HepG2 (cell line): ENCODE results near the gene SCGB1C2. TPM values are rescaled to one million over a fixed set of nuclear protein-coding genes. Genes with fewer than 3 reads are reported as not detected.

Source experiments
- ATAC-seq: fragments of 200-7000 bp; cut with Tn5 transposase; 3 replicates; pipeline ENCODE4 v1.9.1; 2020; ENCODE audit warnings: mild to moderate bottlenecking, moderate library complexity
- BruUV-seq: library from RNA; stranded (reverse); fragments of 400-500 nt; replicated peaks from 2 replicates; lab custom pipeline; 2021; lab: Mats Ljungman, UMichigan
- CTCF ChIA-PET: fragments of 300-600 bp; formaldehyde crosslinking; extraction: SDS; loops from one replicate; lab custom pipeline; 2021; ENCODE audit warnings: low total read pairs, inconsistent platforms, low intra/inter-chr PET ratio; lab: Yijun Ruan, JAX
- POLR2A ChIA-PET: fragments of 350-600 bp; sonication (Branson Sonifier 250); formaldehyde crosslinking; loops from one replicate; lab custom pipeline; 2020; ENCODE audit warnings: antibody characterized with exemption, inconsistent platforms; lab: Yijun Ruan, JAX
- DNase-seq: peaks from one replicate; pipeline ENCODE4 v3.0.0-alpha.2; 2015; ENCODE audit warnings: low spot score
- FAIRE-seq: peaks from 3 replicates; lab custom pipeline; 2011; peaks lifted over from hg19 to GRCh38; lab: Jason Lieb, UNC
- H2AFZ ChIP-seq: one replicate; pipeline ENCODE4 v1.6.1; 2011; ENCODE audit warnings: low read length, inconsistent platforms
- H3K27ac ChIP-seq: fragments of 300-600 bp; 3 replicates; pipeline ENCODE4 v1.8.0; 2011; ENCODE audit warnings: mixed run types, mild to moderate bottlenecking, mixed read lengths, low read length, inconsistent platforms; ENCODE audit not compliant: insufficient read depth; ENCODE audit errors: extremely low read length
- H3K27me3 ChIP-seq, 2 experiments: fragments of 200-600 bp in 1 of 2; 2 replicates in 1 of 2; 3 replicates in 1 of 2; pipeline versions ENCODE4 v1.6.0 to v1.8.0; 2011; ENCODE audit warnings: low read length in 2 of 2, mild to moderate bottlenecking in 2 of 2, moderate library complexity in 2 of 2, inconsistent platforms in 1 of 2; ENCODE audit not compliant: insufficient read depth in 2 of 2, control insufficient read depth in 1 of 2
- H3K36me3 ChIP-seq, 2 experiments: fragments of 200-600 bp in 1 of 2; replicated peaks in 1 of 2; 2 replicates in 1 of 2; 3 replicates in 1 of 2; pipeline versions ENCODE4 v1.5.1 to v1.8.0; 2011; ENCODE audit warnings: low read length in 2 of 2, inconsistent platforms in 1 of 2; ENCODE audit not compliant: insufficient read depth in 2 of 2, control insufficient read depth in 1 of 2
- H3K4me1 ChIP-seq: 2 replicates; pipeline ENCODE4 v1.5.1; 2012; ENCODE audit warnings: low read length, inconsistent platforms; ENCODE audit not compliant: insufficient read depth
- H3K4me2 ChIP-seq: 2 replicates; pipeline ENCODE4 v1.6.0; 2011; ENCODE audit warnings: low read depth, low read length, inconsistent platforms
- H3K4me3 ChIP-seq, 3 experiments: fragments of 200-600 bp in 1 of 3; sonication (generic), shearing (Covaris generic) in 1 of 3; replicated peaks in 1 of 3; 2 replicates each; pipeline ENCODE4 v1.5.1; 2011 to 2016; ENCODE audit warnings: low read length in 3 of 3, inconsistent platforms in 2 of 3, low read depth in 2 of 3, mild to moderate bottlenecking in 2 of 3, control low read depth in 1 of 3, mixed read lengths in 1 of 3; ENCODE audit not compliant: insufficient read depth in 1 of 3
- H3K79me2 ChIP-seq: one replicate; pipeline ENCODE4 v1.6.1; 2011; ENCODE audit warnings: low read length, inconsistent platforms; ENCODE audit not compliant: insufficient read depth
- H3K9ac ChIP-seq: 2 replicates; pipeline ENCODE4 v1.6.0; 2011; ENCODE audit warnings: mild to moderate bottlenecking, low read depth, low read length, inconsistent platforms; ENCODE audit not compliant: insufficient read depth
- H3K9me3 ChIP-seq: 2 replicates; pipeline ENCODE4 v1.5.1; 2012; ENCODE audit warnings: mild to moderate bottlenecking, low read length
- H4K20me1 ChIP-seq: 2 replicates; pipeline ENCODE4 v1.6.0; 2011; ENCODE audit warnings: inconsistent platforms, mild to moderate bottlenecking, low read length, moderate library complexity; ENCODE audit not compliant: insufficient read depth
- FOXJ3 ChIP-seq: sonication (generic); formaldehyde crosslinking; IDR thresholded peaks from 2 replicates; pipeline ENCODE4 v1.4.0; 2020; ENCODE audit warnings: missing genetic modification reagents, mild to moderate bottlenecking, borderline replicate concordance
- ISL2 ChIP-seq: sonication (generic); formaldehyde crosslinking; IDR thresholded peaks from 2 replicates; pipeline ENCODE4 v1.5.0; 2020; ENCODE audit warnings: missing genetic modification reagents
- MTF2 ChIP-seq: sonication (generic); formaldehyde crosslinking; IDR thresholded peaks from 2 replicates; pipeline ENCODE4 v1.5.0; 2020; ENCODE audit warnings: missing genetic modification reagents, borderline replicate concordance
- MZF1 ChIP-seq: sonication (generic); formaldehyde crosslinking; IDR thresholded peaks from 2 replicates; pipeline ENCODE4 v1.8.1; 2023; ENCODE audit warnings: mild to moderate bottlenecking, missing genetic modification reagents, borderline replicate concordance
- NFYB ChIP-seq: sonication (generic); formaldehyde crosslinking; IDR thresholded peaks from 2 replicates; pipeline ENCODE4 v1.4.0; 2020; ENCODE audit warnings: missing genetic modification reagents
- SAFB2 ChIP-seq: sonication (generic); formaldehyde crosslinking; IDR thresholded peaks from 2 replicates; pipeline ENCODE4 v1.5.1; 2020; ENCODE audit warnings: missing genetic modification reagents, low read depth, mild to moderate bottlenecking, borderline replicate concordance
- SKI ChIP-seq: fragments of 450-650 bp; IDR thresholded peaks from one replicate; pipeline ENCODE4 v1.6.1; 2018; ENCODE audit warnings: mild to moderate bottlenecking; ENCODE audit not compliant: partially characterized antibody
- ZBTB42 ChIP-seq: sonication (generic); formaldehyde crosslinking; IDR thresholded peaks from 2 replicates; pipeline ENCODE4 v1.5.0; 2020; ENCODE audit warnings: mild to moderate bottlenecking, missing genetic modification reagents
- ZBTB7B ChIP-seq: sonication (generic); formaldehyde crosslinking; IDR thresholded peaks from 2 replicates; pipeline ENCODE4 v1.4.0; 2020; ENCODE audit warnings: missing genetic modification reagents
- ZFP37 ChIP-seq: sonication (generic); formaldehyde crosslinking; IDR thresholded peaks from 2 replicates; pipeline ENCODE4 v1.4.0; 2020; ENCODE audit warnings: missing genetic modification reagents, borderline replicate concordance
- ZNF672 ChIP-seq: sonication (generic); formaldehyde crosslinking; IDR thresholded peaks from 2 replicates; pipeline ENCODE4 v1.8.1; 2022; ENCODE audit warnings: missing genetic modification reagents
- ZNF678 ChIP-seq: sonication (generic); formaldehyde crosslinking; IDR thresholded peaks from 2 replicates; pipeline ENCODE4 v1.4.0; 2020; ENCODE audit warnings: mild to moderate bottlenecking, missing genetic modification reagents
- ZNF710 ChIP-seq: sonication (generic); formaldehyde crosslinking; IDR thresholded peaks from 2 replicates; pipeline ENCODE4 v1.5.0; 2020; ENCODE audit warnings: mild to moderate bottlenecking, missing genetic modification reagents, borderline replicate concordance
- ZNF780A ChIP-seq: sonication (generic); formaldehyde crosslinking; IDR thresholded peaks from 2 replicates; pipeline ENCODE4 v1.8.0; 2022; ENCODE audit warnings: mild to moderate bottlenecking, missing genetic modification reagents, moderate library complexity
- ZZZ3 ChIP-seq: sonication (generic); formaldehyde crosslinking; IDR thresholded peaks from 2 replicates; pipeline ENCODE4 v1.4.0; 2020; ENCODE audit warnings: missing genetic modification reagents, mild to moderate bottlenecking, borderline replicate concordance
- WGBS: methylation state at CpG from one replicate; pipeline ENCODE4 v1.1.6; 2017; ENCODE audit warnings: low lambda C conversion rate; 5-methylcytosine and 5-hydroxymethylcytosine counted together
- in situ Hi-C: cut with HindIII; loops from 2 replicates; pipeline ENCODE4 v1.10.0; 2017; ENCODE audit warnings: low pct_unique_long_range_greater_than_20kb; ENCODE audit not compliant: extremely low pct_ligation_motif_present
- intact Hi-C: fragments of 100-400 bp; cut with micrococcal nuclease; formaldehyde crosslinking; loops from one replicate; pipeline ENCODE4 v1.10.0; 2022; ENCODE audit not compliant: unreplicated experiment
- polyA plus RNA-seq, 8 experiments: library from polyadenylated mRNA; depleted of rRNA in 3 of 8; stranded (reverse) in 7 of 8; unstranded in 1 of 8; fragments of >200 nt; fragmentation: Illumina TruSeq in 4 of 8; extraction: Trizol in 4 of 8; gene quantifications; 2 replicates each; pipeline versions ENCODE4 v1.2.1 to v1.2.3, GENCODE V29; 2011 to 2016; ENCODE audit warnings: low read depth in 4 of 8, missing spikeins in 1 of 8, mixed read lengths in 1 of 8; ENCODE audit not compliant: insufficient read depth in 1 of 8
- total RNA-seq, 5 experiments: library from RNA; depleted of rRNA; stranded (reverse); fragments of >200 nt; fragmentation: Illumina TruSeq; extraction: Trizol; gene quantifications; 2 replicates each; pipeline ENCODE4 v1.2.3, GENCODE V29; 2016; ENCODE audit warnings: low read depth in 1 of 5
- TF ChIP-seq, protein P1 (sequence below): sonication (generic); formaldehyde crosslinking; IDR thresholded peaks from 2 replicates; pipeline ENCODE4 v1.5.1; 2020; ENCODE audit warnings: missing genetic modification reagents, mild to moderate bottlenecking, borderline replicate concordance
- TF ChIP-seq, protein P2 (sequence below), 2 experiments: IDR thresholded peaks; 2 replicates each; pipeline ENCODE4 v1.6.1; 2011 to 2012; ENCODE audit warnings: low read length in 2 of 2, borderline replicate concordance in 1 of 2, low read depth in 1 of 2, mild to moderate bottlenecking in 1 of 2, moderate library complexity in 1 of 2

SCGB1C2 gene
- total and polyA plus RNA-seq, 2 of the 13 experiments (the other 11 are each of a cell fraction or from before 2014, with no cell fraction given): not detected

- no peak for FAIRE-seq
- no peak overlapping the region for H3K4me2 ChIP-seq
- CTCF ChIA-PET: no interaction called here
- no TSS peak for BruUV-seq
- no peak for ATAC-seq
- H3K27me3 ChIP-seq: peaks cover 4 to 38% of the 10 kb centered on the region in 2 experiments; a peak in 4 of 5 replicates
- 0 out of 2 replicates have a peak, but pooled peaks cover 4% of the 10 kb centered on the region for H4K20me1 ChIP-seq
- H3K27ac ChIP-seq: no peak overlapping the region
- 50% methylated on average over 7 of the region's 10 CpGs for WGBS
- H2AFZ ChIP-seq: no peak overlapping the region
- no peak overlapping the region for H3K9ac ChIP-seq
- DNase-seq: no peak
- H3K79me2 ChIP-seq: no peaks in the 10 kb centered on the region
- H3K36me3 ChIP-seq: no peaks in the 10 kb centered on the region
- in situ Hi-C loops: no loop called here
- no peak overlapping the region for H3K4me3 ChIP-seq
- POLR2A ChIA-PET: no interaction called here
- intact Hi-C loops: no loop called here
- TF ChIP-seq FOXJ3 (CRISPR knock-in tag): no peak
- no peak for TF ChIP-seq ZNF780A (CRISPR knock-in tag)
- TF ChIP-seq, protein P1, sequence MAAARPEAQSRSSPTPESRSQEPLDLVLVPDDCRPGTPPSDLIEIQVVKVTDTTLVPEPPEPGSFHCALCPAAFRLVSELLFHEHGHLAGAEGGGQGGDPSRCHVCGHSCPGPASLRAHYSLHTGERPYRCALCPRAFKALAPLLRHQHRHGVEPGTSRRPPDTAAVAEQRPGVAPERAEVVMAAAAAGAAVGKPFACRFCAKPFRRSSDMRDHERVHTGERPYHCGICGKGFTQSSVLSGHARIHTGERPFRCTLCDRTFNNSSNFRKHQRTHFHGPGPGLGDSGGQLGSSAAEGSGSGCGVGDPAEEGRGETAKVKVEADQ (CRISPR knock-in tag): no peak
- TF ChIP-seq, protein P2, sequence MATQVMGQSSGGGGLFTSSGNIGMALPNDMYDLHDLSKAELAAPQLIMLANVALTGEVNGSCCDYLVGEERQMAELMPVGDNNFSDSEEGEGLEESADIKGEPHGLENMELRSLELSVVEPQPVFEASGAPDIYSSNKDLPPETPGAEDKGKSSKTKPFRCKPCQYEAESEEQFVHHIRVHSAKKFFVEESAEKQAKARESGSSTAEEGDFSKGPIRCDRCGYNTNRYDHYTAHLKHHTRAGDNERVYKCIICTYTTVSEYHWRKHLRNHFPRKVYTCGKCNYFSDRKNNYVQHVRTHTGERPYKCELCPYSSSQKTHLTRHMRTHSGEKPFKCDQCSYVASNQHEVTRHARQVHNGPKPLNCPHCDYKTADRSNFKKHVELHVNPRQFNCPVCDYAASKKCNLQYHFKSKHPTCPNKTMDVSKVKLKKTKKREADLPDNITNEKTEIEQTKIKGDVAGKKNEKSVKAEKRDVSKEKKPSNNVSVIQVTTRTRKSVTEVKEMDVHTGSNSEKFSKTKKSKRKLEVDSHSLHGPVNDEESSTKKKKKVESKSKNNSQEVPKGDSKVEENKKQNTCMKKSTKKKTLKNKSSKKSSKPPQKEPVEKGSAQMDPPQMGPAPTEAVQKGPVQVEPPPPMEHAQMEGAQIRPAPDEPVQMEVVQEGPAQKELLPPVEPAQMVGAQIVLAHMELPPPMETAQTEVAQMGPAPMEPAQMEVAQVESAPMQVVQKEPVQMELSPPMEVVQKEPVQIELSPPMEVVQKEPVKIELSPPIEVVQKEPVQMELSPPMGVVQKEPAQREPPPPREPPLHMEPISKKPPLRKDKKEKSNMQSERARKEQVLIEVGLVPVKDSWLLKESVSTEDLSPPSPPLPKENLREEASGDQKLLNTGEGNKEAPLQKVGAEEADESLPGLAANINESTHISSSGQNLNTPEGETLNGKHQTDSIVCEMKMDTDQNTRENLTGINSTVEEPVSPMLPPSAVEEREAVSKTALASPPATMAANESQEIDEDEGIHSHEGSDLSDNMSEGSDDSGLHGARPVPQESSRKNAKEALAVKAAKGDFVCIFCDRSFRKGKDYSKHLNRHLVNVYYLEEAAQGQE (IDR thresholded peaks at IDR 0.05; ENCODE audit: borderline replicate concordance in 1 of 2, low read depth in 1 of 2, low read length in 2 of 2): no peak
- TF ChIP-seq ZBTB42 (CRISPR knock-in tag): no peak
- TF ChIP-seq ISL2 (CRISPR knock-in tag): no peak
- TF ChIP-seq ZNF710 (CRISPR knock-in tag): no peak
- TF ChIP-seq MTF2 (CRISPR knock-in tag): no peak
- no peak for TF ChIP-seq ZBTB7B (CRISPR knock-in tag)
- no peak for TF ChIP-seq SKI
- no peak for TF ChIP-seq NFYB
- TF ChIP-seq ZFP37 (CRISPR knock-in tag): no peak
- TF ChIP-seq ZNF672 (CRISPR knock-in tag): no peak
- TF ChIP-seq ZZZ3 (CRISPR knock-in tag): no peak
- TF ChIP-seq ZNF678 (CRISPR knock-in tag): no peak
- no peak for TF ChIP-seq MZF1 (CRISPR knock-in tag)
- no peak for TF ChIP-seq SAFB2 (CRISPR knock-in tag)
- no peaks in the 10 kb centered on the region for H3K4me1 ChIP-seq
- H3K9me3 ChIP-seq: no peaks in the 10 kb centered on the region
Measured at GRCh38 chr17:173166-173911, 36.0 kb downstream of the SCGB1C2 start.
